B cell (primary cell): ENCODE measurements around the gene RPTOR.

ENCODE experiments used
- CTCF ChIP-seq: fragments of 200-600 bp; IDR thresholded peaks from one replicate; pipeline ENCODE4 v1.8.0; 2022; ENCODE audit warnings: antibody characterized with exemption, mild to moderate bottlenecking
- EZH2 ChIP-seq: IDR thresholded peaks from 2 replicates; pipeline ENCODE4 v1.6.1; 2012; ENCODE audit warnings: borderline replicate concordance, low read depth, mild to moderate bottlenecking, moderate library complexity, low read length; ENCODE audit not compliant: insufficient read depth, poor library complexity, severe bottlenecking

DNA sequence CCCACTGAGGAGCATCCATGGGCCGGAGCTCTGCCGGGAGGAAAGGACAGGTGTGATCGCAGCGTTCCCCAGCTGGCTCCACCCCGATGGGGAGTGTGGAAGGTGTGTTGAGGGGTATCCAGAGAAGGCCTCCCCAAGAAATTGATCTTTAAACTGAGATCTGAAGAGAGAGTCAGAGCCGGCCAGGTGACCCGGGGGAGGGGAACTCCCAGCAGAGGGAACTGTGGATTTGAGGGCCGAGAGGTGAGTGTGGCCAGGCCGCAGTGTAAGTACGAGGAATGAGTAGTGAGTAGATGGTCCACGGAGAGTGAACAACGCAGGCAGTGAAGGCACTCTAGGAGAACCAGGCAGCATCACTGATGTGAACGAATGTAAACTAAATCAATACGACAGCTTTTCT is 80.2 kb downstream of the RPTOR start:
- no peak for TF ChIP-seq EZH2
- no peak for TF ChIP-seq CTCF
